SU-DHL-6 (cell line): Measurements from ENCODE around the gene CYP2B6.
"Not testable (repeated sequence)": the region's sequence is repeated elsewhere in the genome, so short reads cannot be mapped to it uniquely, and the experiment has no call there.

Experiments used
- EZH2phosphoT487 ChIP-seq: fragments of 200-600 bp; sonication (generic), shearing (Covaris generic); conservative IDR thresholded peaks from 2 replicates; pipeline ENCODE4 v1.6.1; 2018; ENCODE audit warnings: mild to moderate bottlenecking, antibody characterized with exemption, low read length, moderate library complexity, mixed read lengths
- TF ChIP-seq, protein P1 (sequence below): fragments of 200-600 bp; sonication (generic); IDR thresholded peaks from one replicate; pipeline ENCODE4 v1.5.1; 2017; ENCODE audit warnings: antibody characterized with exemption, mild to moderate bottlenecking, low read length, moderate library complexity; ENCODE audit not compliant: insufficient read depth, poor library complexity, severe bottlenecking

DNA sequence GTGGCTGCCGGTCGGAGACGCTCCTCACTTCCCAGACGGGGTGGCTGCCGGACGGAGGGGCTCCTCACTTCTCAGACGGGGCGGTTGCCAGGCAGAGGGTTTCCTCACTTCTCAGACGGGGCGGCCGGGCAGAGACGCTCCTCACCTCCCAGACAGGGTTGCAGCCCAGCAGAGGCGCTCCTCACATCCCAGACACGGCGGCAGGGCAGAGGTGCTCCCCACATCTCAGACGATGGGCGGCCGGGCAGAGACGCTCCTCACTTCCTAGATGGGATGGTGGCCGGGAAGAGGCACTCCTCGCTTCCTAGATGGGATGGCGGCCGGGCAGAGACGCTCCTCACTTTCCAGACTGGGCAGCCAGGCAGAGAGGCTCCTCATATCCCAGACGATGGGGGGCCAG lies 24.5 kb upstream of the CYP2B6 start:
- TF ChIP-seq, protein P1, sequence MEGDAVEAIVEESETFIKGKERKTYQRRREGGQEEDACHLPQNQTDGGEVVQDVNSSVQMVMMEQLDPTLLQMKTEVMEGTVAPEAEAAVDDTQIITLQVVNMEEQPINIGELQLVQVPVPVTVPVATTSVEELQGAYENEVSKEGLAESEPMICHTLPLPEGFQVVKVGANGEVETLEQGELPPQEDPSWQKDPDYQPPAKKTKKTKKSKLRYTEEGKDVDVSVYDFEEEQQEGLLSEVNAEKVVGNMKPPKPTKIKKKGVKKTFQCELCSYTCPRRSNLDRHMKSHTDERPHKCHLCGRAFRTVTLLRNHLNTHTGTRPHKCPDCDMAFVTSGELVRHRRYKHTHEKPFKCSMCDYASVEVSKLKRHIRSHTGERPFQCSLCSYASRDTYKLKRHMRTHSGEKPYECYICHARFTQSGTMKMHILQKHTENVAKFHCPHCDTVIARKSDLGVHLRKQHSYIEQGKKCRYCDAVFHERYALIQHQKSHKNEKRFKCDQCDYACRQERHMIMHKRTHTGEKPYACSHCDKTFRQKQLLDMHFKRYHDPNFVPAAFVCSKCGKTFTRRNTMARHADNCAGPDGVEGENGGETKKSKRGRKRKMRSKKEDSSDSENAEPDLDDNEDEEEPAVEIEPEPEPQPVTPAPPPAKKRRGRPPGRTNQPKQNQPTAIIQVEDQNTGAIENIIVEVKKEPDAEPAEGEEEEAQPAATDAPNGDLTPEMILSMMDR, result not testable (repeated sequence)
- TF ChIP-seq EZH2phosphoT487, result not testable (repeated sequence)
